ENCODE results near the gene ITGB4.

ITGB4 gene

DNA sequence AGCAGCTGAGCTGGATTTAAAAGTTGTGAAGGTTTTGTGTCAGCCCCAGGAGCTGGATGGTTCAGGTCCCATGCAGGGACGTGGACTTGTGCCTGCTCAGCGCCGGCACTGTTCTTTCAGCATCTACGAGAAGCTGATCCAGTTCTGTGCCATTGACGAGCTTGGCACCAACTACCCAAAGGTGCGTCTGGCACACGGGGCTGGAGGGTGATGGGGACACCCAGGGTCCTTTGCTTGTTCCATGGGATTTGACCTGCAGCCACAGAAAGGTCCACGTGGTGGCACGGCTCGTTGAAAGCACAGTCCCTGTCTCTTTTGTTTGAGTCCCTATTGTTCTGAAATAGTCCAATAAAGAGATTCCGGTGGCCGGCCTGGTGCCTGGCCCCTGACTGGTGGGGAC, 18.1 kb upstream of the ITGB4 start:
- Histone ChIP-seq H3K4me1 (ENCODE audit: control insufficient read depth, low read depth, low read length) (no peaks in the 10 kb centered on the region), H3K9me3 (ENCODE audit: control insufficient read depth, low read depth, low read length) (no peaks in the 10 kb centered on the region), H3K27me3 (ENCODE audit: control insufficient read depth, insufficient read depth, low read length) (no peaks in the 10 kb centered on the region), H3K9ac (ENCODE audit: low read length) (no peak overlapping the region), H3K27ac (ENCODE audit: low read length) (no peak overlapping the region), H3K36me3 (ENCODE audit: control insufficient read depth, low read depth, low read length) (peaks cover 64% of the 10 kb centered on the region), H3K4me3 (ENCODE audit: low read length) (no peak overlapping the region)

DNA sequence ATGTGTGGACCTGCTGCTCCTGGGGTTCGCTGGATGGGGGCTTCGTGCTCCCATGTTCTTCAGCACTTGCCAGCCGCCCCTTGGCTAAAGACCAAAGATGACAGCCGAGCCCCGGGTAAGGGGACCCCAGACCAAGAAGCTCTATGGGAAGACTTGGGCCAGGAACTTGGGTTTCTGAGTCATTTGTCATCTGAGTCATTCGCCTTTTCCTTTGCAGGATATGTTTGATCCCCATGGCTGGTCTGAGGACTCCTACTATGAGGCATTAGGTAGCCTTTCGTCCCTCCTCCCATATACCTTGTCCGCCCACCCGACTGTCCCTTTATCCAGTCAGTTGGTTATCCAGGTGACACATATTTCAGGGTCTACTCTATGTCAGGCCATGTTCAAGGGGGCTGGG, 17.7 kb upstream of the ITGB4 start:
- Histone ChIP-seq H3K27ac (ENCODE audit: low read length) (no peak overlapping the region), H3K27me3 (ENCODE audit: control insufficient read depth, insufficient read depth, low read length) (no peaks in the 10 kb centered on the region), H3K9me3 (ENCODE audit: control insufficient read depth, low read depth, low read length) (no peaks in the 10 kb centered on the region), H3K9ac (ENCODE audit: low read length) (no peak overlapping the region), H3K36me3 (ENCODE audit: control insufficient read depth, low read depth, low read length) (peaks cover 68% of the 10 kb centered on the region), H3K4me3 (ENCODE audit: low read length) (no peak overlapping the region), H3K4me1 (ENCODE audit: control insufficient read depth, low read depth, low read length) (no peaks in the 10 kb centered on the region)

DNA sequence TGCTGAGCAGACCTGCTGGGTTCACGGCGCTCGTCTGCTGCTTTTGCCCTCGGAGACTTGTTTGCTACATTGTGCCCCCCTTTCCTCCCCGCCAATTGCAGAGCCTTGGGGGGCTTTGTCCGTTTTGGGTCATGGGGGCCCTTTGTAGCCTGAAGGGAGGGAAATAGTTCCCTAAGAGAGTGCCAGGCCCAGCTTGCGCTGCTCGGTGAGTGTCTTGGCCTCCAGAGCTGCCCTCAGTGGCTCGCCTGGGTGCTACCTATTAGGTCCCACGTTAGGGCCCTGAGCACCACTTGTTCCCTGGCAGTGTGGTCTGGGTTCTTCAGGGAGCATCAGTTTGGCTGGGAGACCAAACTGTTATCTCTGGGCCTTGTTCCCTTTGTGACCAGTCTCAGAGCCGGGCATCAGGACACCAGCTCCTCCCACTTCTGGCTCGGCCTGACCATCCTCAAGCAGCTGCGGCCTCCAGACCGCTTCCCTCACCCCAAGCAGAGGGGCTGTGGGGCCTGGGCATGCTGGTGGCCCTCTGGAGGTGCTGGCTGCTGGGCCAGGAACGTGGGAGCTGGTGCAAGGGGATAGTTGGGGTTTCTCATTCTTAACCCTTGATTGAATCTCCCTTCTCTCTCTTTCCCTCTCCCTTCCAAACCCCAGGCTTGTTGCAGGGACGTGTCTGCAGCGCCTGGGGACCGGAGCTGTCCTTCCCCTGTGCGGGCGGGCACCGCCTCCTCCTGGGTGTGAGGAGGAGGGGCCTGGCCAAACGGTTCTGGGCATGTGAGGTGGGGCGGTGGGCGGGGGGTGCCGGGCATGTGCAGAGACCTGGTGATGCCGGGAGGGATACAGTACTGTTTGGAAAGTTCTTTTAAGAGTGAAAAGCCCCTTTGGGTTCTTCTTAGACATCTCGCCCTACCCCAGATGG, 16.0 kb upstream of the ITGB4 start:
- H3K36me3 ChIP-seq (ENCODE audit: control insufficient read depth, low read depth, low read length): peaks cover 60% of the 10 kb centered on the region
- H3K27ac ChIP-seq (ENCODE audit: low read length): no peak overlapping the region
- H3K4me3 ChIP-seq (ENCODE audit: low read length): no peak overlapping the region
- H3K4me1 ChIP-seq (ENCODE audit: control insufficient read depth, low read depth, low read length): no peaks in the 10 kb centered on the region
- no peaks in the 10 kb centered on the region for H3K9me3 ChIP-seq (ENCODE audit: control insufficient read depth, low read depth, low read length)
- H3K27me3 ChIP-seq (ENCODE audit: control insufficient read depth, insufficient read depth, low read length): no peaks in the 10 kb centered on the region
- no peak overlapping the region for H3K9ac ChIP-seq (ENCODE audit: low read length)

DNA sequence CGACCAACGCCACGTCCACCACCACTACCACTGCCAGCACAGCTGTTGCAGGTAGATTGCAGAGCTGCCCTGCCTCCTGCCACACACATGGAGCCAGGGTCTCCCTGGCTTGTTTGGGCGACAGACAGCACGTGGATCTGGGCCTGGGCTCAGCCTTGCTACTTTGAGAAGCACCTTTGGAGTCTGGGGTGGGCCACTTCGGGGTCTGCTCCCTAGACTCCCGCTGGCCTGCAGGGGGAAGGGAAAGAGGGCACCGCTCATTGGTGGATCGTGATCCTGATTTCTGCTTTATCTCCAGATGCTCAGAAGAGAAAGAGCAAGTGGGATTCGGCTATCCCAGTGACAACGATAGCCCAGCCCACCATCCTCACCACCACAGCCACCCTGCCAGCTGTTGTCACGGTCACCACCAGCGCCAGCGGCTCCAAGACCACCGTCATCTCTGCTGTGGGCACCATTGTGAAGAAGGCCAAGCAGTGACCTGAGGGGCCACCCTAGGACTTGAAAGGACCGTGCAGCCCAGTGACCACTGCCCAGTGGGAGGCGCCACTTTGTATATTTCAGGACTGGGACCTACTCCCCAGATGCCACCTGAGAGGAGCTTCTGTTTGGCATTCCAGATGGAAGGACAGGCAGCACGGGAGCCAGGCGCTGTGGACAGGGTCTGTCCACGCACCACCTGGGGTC, 15.1 kb upstream of the ITGB4 start:
- Histone ChIP-seq H3K9ac (ENCODE audit: low read length) (no peak overlapping the region), H3K4me1 (ENCODE audit: control insufficient read depth, low read depth, low read length) (no peaks in the 10 kb centered on the region), H3K36me3 (ENCODE audit: control insufficient read depth, low read depth, low read length) (peaks cover 51% of the 10 kb centered on the region), H3K9me3 (ENCODE audit: control insufficient read depth, low read depth, low read length) (no peaks in the 10 kb centered on the region), H3K27ac (ENCODE audit: low read length) (no peak overlapping the region), H3K4me3 (ENCODE audit: low read length) (no peak overlapping the region), H3K27me3 (ENCODE audit: control insufficient read depth, insufficient read depth, low read length) (no peaks in the 10 kb centered on the region)

DNA sequence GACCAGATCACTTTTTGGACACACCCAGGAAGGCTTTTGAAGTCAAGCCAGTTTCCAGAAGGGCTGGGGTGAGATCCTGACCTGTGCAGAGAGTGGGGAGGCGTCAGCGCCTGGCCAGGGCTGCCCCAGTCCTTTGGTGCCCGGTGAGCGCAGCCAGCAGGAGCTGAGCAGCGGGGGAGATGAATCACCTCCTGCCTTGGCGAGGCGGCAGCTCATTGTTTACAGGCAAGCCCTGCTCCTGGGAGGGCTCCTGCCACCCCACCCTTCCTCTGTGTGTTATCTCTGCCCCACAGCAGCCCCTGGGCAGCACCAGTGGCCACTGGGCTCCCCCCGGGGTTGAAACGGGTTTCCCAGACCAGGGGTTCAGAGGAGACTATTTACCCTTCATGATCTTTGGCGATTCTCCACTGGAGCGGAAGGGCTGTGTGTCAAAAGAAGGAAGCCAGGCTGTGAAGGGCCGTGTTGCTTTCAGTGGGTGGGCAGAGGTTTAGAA, 14.1 kb upstream of the ITGB4 start:
- no peak overlapping the region for H3K9ac ChIP-seq (ENCODE audit: low read length)
- no peak overlapping the region for H3K27ac ChIP-seq (ENCODE audit: low read length)
- no peaks in the 10 kb centered on the region for H3K9me3 ChIP-seq (ENCODE audit: control insufficient read depth, low read depth, low read length)
- H3K4me1 ChIP-seq (ENCODE audit: control insufficient read depth, low read depth, low read length): no peaks in the 10 kb centered on the region
- H3K36me3 ChIP-seq (ENCODE audit: control insufficient read depth, low read depth, low read length): peaks cover 43% of the 10 kb centered on the region
- no peaks in the 10 kb centered on the region for H3K27me3 ChIP-seq (ENCODE audit: control insufficient read depth, insufficient read depth, low read length)
- no peak overlapping the region for H3K4me3 ChIP-seq (ENCODE audit: low read length)

DNA sequence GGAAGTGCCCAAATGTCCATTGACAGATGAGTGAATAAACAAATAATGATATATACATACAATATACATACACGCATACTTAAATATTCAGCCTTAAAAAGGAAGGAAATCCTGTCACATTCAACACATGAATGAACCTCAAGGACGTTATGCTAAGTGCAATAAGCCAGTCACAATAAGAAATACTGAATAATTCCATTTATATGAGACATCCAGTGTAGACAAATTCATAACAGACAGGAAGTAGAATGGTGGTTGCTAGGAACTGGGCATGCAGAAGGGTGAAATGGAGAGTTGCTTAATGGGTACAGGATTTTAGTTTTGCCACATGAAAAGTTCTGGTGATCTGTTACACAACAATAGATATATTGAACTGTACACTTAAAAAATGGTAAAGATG, 8.8 kb upstream of the ITGB4 start:
- Histone ChIP-seq H3K27ac (ENCODE audit: low read length) (no peak overlapping the region), H3K9ac (ENCODE audit: low read length) (no peak overlapping the region), H3K27me3 (ENCODE audit: control insufficient read depth, insufficient read depth, low read length) (no peaks in the 10 kb centered on the region), H3K4me3 (ENCODE audit: low read length) (no peak overlapping the region), H3K4me1 (ENCODE audit: control insufficient read depth, low read depth, low read length) (no peaks in the 10 kb centered on the region), H3K36me3 (ENCODE audit: control insufficient read depth, low read depth, low read length) (peaks cover 8% of the 10 kb centered on the region), H3K9me3 (ENCODE audit: control insufficient read depth, low read depth, low read length) (no peaks in the 10 kb centered on the region)

DNA sequence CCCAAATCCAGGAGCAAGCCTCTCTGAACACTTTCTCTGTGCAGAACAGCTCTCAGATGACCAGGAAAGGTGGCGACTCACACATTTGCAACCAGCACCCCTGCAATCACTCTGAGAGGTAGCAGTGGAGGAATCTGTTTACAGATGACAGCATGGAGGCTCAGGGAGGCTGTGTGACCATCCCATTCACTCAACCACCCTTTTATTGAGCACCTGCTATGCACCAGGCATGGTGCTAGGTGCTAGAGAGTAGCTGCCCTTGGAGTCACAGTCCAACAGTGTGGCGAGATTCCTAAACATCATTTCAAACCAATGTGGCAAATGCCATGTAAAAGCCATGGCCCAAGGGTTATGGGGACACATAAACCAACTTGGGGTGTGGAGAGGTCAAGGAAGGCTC, 1.5 kb upstream of the ITGB4 start:
- Histone ChIP-seq H3K4me1 (ENCODE audit: control insufficient read depth, low read depth, low read length) (no peaks in the 10 kb centered on the region), H3K27ac (ENCODE audit: low read length) (no peak overlapping the region), H3K27me3 (ENCODE audit: control insufficient read depth, insufficient read depth, low read length) (peaks cover 41% of the 10 kb centered on the region), H3K9ac (ENCODE audit: low read length) (no peak overlapping the region), H3K36me3 (ENCODE audit: control insufficient read depth, low read depth, low read length) (no peaks in the 10 kb centered on the region), H3K9me3 (ENCODE audit: control insufficient read depth, low read depth, low read length) (no peaks in the 10 kb centered on the region), H3K4me3 (ENCODE audit: low read length) (no peak overlapping the region)

DNA sequence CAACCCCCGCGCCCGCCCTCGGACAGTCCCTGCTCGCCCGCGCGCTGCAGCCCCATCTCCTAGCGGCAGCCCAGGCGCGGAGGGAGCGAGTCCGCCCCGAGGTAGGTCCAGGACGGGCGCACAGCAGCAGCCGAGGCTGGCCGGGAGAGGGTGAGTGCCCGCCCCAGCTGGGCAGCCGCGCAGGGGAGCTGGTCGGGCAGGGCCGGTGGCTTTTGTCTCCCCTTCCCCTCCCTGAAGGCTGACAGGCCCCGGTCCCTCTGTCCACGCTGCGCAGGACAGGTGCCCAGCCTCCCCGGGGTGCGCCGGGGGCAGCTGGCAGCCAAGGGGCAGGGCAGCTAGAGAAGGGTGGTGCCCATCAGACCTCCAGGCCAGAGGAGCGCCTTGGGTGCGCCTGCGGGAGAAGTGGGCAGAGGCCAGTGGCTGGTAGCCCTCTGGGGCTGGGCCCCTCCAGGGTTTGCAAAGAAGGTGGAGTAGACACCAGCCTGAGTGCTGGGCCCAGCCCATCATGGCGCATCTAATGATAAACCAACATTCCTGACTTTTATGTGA, 278 bp downstream of the ITGB4 start:
- no peaks in the 10 kb centered on the region for H3K9me3 ChIP-seq (ENCODE audit: control insufficient read depth, low read depth, low read length)
- no peak overlapping the region for H3K9ac ChIP-seq (ENCODE audit: low read length)
- no peaks in the 10 kb centered on the region for H3K36me3 ChIP-seq (ENCODE audit: control insufficient read depth, low read depth, low read length)
- H3K4me3 ChIP-seq (ENCODE audit: low read length): peak overlapping the region; percentile 46
- no peaks in the 10 kb centered on the region for H3K4me1 ChIP-seq (ENCODE audit: control insufficient read depth, low read depth, low read length)
- peaks cover 41% of the 10 kb centered on the region for H3K27me3 ChIP-seq (ENCODE audit: control insufficient read depth, insufficient read depth, low read length)
- H3K27ac ChIP-seq (ENCODE audit: low read length): no peak overlapping the region

DNA sequence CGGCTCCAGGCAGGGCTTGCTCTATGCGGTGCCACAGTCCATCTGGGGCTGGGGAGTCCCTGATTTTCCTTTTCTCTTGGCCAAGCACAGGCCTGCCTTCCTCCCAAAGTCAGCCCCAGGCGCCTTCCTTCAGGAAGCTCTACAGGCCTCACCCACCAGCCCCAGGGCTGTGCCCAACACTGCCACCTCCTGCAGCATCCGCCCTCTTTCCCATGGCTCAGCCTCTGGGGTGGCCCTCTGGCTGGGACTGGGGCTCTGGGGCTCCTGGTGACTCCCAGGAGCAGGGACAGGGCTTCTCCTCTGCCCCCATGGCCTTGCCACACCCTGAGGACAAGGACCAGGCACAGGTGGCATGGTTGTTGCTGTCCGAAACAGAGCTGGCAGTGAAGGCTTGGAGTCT, 817 bp downstream of the ITGB4 start:
- H3K9me3 ChIP-seq (ENCODE audit: control insufficient read depth, low read depth, low read length): no peaks in the 10 kb centered on the region
- H3K36me3 ChIP-seq (ENCODE audit: control insufficient read depth, low read depth, low read length): no peaks in the 10 kb centered on the region
- H3K27ac ChIP-seq (ENCODE audit: low read length): no peak overlapping the region
- H3K9ac ChIP-seq (ENCODE audit: low read length): no peak overlapping the region
- peaks cover 41% of the 10 kb centered on the region for H3K27me3 ChIP-seq (ENCODE audit: control insufficient read depth, insufficient read depth, low read length)
- H3K4me1 ChIP-seq (ENCODE audit: control insufficient read depth, low read depth, low read length): no peaks in the 10 kb centered on the region
- no peak overlapping the region for H3K4me3 ChIP-seq (ENCODE audit: low read length)

DNA sequence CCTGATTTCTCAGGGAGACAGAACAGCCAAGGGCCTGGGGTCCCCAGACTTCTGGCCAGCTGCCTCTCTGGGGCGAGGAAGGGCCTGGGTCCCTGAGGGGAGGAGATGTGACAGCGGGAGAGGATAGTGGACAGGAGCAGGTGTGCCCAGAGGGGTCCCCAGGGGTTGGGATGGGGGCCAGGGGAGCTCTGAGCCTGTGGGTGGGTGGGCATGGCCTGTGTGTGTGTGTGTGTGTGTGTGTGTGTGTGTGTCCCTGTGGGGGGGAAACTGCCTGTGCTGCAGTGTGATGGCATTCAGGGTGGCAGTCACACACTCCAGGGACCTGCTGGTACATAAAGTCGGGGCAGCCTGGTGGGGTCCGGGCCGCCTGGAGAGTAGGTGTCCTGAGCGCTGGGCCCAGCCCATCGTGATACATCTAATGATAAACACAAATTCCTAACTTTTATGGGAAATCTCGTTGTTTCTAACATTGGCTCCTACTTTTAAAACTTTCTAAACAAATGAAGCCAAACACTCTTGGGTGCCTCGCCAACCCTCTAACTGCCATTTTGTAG, 1.4 kb downstream of the ITGB4 start:
- Histone ChIP-seq H3K27ac (ENCODE audit: low read length) (no peak overlapping the region), H3K4me1 (ENCODE audit: control insufficient read depth, low read depth, low read length) (no peaks in the 10 kb centered on the region), H3K9me3 (ENCODE audit: control insufficient read depth, low read depth, low read length) (no peaks in the 10 kb centered on the region), H3K4me3 (ENCODE audit: low read length) (no peak overlapping the region), H3K9ac (ENCODE audit: low read length) (no peak overlapping the region), H3K36me3 (ENCODE audit: control insufficient read depth, low read depth, low read length) (no peaks in the 10 kb centered on the region), H3K27me3 (ENCODE audit: control insufficient read depth, insufficient read depth, low read length) (peaks cover 41% of the 10 kb centered on the region)

DNA sequence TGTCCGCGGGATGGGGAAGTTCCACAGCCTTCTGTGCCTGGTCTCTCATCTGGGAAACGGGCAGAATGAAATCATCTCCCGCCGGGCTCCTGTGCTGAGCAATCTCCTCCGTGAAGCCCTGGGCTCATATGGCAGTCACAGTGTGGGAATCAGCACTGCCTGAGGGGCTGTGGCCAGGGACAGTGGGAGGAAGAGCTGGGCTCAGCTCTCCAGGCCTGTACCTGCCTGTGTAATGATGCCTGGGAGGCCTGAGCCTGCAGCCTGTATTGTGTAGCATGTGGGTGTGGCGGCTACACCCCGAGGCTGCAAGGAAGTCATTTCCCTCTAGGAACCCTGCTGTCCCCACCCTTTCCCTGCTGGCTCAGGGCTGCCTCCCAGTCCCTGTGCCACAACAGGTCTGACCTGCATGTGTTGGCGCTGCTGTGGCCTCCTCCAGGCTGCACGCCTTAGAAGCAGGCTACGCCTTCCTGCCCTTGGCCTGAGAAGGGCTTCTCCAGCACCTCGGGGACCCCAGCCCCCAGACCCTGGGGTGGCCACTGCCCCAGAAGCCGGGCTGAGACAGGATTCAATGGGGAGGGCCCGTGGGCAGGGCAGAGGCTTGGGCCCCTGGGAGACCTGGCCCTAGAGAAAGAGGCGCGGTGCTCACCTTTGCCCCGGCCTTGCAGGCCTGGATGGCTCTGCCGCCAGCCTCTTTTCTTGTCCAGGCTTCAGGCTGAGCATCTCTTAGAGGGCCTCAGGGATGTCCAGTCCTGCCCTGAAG, 2.1 kb downstream of the ITGB4 start:
- Histone ChIP-seq H3K9me3 (ENCODE audit: control insufficient read depth, low read depth, low read length) (no peaks in the 10 kb centered on the region), H3K4me1 (ENCODE audit: control insufficient read depth, low read depth, low read length) (no peaks in the 10 kb centered on the region), H3K27me3 (ENCODE audit: control insufficient read depth, insufficient read depth, low read length) (peaks cover 40% of the 10 kb centered on the region), H3K4me3 (ENCODE audit: low read length) (no peak overlapping the region), H3K36me3 (ENCODE audit: control insufficient read depth, low read depth, low read length) (no peaks in the 10 kb centered on the region), H3K27ac (ENCODE audit: low read length) (no peak overlapping the region), H3K9ac (ENCODE audit: low read length) (no peak overlapping the region)
